NCI-H345 treated with DMSO at 0.1 percent for 48 hours (cell line): ENCODE results near the gene NCKIPSD.
"Not testable (repeated sequence)": the region's sequence is repeated elsewhere in the genome, so short reads cannot be mapped to it uniquely, and the experiment has no call there.

Experiments used
- DNase-seq: peaks from one replicate; lab custom pipeline; 2025; ENCODE audit not compliant: unreplicated experiment; lab: John Stamatoyannopoulos, UW

NCKIPSD gene

GRCh38 chr3:48685603-48686511, at the start of gene NCKIPSD:
NCKIPSD (minus strand) TSS chr3:48685915; CDS start chr3:48685807, 108 bp downstream.
- DNase-seq, result peak; percentile 41

- DNase-seq, result not testable (repeated sequence)
Measured at GRCh38 chr3:48735075-48735767, 49.5 kb upstream of the NCKIPSD start.

DNA sequence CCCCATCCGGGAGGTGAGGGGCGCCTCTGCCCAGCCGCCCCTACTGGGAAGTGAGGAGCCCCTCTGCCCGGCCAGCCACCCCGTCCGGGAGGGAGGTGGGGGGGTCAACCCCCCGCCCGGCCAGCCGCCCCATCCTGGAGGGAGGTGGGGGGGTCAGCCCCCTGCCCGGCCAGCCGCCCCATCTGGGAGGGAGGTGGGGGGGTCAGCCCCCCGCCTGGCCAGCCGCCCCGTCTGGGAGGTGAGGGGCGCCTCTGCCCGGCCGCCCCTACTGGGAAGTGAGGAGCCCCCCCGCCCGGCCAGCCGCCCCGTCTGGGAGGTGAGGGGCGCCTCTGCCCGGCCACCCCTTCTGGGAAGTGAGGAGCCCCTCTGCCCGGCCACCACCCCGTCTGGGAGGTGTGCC, 48.8 kb upstream of the NCKIPSD start:
- not testable (repeated sequence) for DNase-seq

- not testable (repeated sequence) for DNase-seq
Measured at GRCh38 chr3:48733752-48734518, 48.2 kb upstream of the NCKIPSD start.

DNA sequence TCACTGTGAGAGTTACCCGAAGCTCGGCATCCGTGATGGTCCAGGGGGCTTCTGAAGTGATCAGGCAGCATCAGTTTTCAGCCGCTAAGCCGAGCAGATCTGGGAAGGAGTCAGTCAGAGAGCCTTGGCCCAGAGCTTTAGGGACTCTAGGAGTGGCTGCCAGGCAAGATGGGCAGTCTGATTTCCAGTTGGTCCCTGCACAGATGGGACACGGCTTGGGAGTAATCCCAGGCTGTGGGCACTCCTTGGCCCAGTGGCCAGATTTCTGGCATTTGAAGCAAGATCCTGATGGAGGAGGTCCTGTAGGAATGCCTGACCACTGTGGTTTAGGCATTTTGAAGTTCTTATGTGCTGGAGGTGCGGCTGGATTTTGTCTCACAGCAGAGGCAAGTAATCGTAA, 41.8 kb upstream of the NCKIPSD start:
- no peak for DNase-seq

DNA sequence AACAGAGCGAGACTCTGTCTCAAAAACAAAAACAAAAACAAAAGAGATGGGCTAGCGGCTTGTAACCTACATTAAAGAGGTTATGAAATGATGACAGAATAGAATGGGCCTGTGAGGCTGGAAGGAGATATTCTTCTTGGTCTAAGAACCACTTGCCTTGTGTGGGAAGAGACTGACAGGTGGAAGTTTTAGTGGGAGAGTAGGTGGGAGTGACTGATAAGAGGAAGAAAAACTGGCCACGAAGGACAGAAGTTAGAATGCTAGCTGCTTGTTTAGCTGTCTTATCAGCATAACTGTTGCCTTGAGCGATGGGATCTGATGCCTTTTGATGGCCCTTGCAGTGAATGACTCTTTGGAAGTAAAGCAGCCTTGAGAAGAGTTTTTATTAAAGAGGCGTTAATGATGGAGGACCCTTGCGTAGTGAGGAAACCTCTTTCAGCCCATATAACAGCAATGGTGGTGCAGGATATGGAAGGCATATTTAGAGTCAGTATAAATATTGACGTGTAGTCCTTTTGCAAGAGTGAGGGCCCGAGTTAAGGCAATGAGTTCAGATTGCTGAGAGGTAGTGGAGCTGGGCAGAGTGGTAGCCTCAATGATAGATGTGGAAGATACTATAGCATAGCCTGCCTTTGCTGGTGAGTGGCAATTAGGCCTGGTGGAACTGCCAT, 39.6 kb upstream of the NCKIPSD start:
- not testable (repeated sequence) for DNase-seq

GRCh38 chr3:48723725-48724124, 38.0 kb upstream of the NCKIPSD start:
- no peak for DNase-seq

DNA sequence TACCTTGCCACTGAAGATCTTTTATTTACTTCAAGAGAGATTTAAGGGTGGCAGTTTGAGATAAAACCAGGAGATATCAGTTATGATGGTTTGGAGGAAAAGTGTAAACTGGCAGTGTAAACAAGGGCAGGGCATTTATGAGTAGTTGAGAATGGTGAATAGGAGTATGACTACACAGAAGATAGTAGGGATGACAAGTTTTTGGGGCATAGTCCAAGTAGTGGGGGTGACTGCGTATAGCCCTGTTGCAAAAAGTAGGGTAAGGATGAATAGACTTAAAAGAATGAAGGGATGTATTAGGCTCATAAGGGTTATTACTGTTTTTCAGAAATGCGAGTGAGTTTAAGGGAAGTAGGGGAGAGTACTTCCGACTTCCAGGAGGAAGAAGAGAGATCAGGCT, 37.6 kb upstream of the NCKIPSD start:
- DNase-seq, result not testable (repeated sequence)

DNA sequence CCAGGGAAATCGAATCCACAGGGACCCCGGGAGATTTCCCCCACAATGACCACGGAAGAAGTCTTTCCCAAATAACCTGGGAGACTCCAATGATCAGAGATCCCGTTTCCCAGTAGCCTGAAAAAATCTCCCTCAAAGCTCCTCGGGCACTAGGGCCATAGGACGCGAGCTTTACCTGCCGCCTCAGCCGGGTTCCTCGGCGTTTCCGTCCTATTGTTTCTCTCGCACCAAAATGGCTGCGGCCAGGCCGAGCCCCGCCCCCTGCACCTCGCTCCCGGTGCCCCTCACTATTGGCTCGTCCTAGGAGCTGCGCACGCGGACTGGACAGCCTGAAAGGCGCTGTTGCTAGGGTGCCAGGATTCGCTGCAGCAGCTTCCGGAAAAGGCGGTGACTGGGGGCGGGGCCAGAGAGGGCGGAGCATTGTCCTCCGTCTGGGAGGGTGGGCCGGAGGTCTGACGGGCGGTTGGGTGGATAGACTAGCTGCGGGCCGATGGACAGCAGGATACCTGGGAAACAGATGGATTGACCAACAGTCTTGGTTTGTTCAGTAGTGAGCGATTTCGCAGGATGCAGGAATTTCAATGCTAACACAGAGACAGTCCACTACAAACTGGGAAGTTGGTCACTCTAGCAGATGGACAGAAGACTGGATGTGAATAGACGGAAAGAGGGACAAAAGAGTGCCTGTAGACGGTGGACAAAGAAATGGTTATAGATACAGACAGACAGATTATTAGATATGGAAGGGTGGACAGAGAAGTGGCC, 31.4 kb upstream of the NCKIPSD start, which contains the start of gene IP6K2:
IP6K2 (minus strand) TSS at position 240 of the 765 bp plus-strand sequence. CDS start 21,930 bp downstream, outside the sequence.
- DNase-seq, result peak; percentile 90

DNA sequence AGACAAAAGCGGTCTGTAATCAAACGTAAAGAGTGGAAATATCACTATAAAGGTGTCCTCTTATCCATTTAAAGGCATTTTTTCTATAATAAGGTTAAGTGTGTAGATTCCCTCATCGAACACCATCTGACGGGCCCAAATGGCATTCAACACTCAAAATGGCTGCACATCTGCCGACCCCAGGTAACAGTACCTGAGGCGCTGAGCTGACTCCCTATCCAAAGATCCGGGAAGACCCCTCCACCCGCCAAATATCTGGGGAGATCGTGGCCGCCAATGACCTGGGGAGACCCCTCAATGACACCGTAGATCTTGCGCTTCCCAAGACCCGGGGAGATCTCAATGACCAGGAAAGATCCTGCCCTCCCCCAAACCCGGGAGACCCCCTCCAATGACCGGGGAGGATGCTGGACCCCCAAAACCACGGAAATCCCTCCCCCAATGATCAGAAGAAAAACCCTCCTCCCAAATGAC, 30.8 kb upstream of the NCKIPSD start:
- DNase-seq, result peak; percentile 13

GRCh38 chr3:48715174-48715800, 29.6 kb upstream of the NCKIPSD start:
- DNase-seq, result no peak

GRCh38 chr3:48711727-48712126, 26.0 kb upstream of the NCKIPSD start:
- DNase-seq, result no peak

GRCh38 chr3:48709051-48709461, 23.3 kb upstream of the NCKIPSD start:
- no peak for DNase-seq

- no peak for DNase-seq
Measured at GRCh38 chr3:48708481-48708889, 22.8 kb upstream of the NCKIPSD start.

DNA sequence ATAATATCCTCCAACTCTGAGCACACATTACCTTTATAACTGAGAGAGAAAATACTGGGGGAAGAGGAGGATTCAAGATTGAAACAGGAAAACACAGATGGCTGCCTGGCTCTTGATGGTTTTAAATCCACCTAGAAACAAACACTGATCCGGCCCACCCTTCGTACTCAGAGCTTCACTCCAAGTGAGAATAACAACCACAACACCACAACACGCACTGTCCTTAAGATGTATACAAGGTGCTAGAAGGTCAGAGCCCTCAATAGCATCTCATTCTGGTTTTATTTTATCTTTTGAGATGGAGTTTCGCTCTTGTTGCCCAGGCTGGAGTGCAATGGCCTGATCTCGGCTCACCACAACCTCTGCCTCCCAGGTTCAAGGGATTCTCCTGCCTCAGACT, 21.4 kb upstream of the NCKIPSD start:
- DNase-seq, result no peak

GRCh38 chr3:48702320-48702920, 16.7 kb upstream of the NCKIPSD start:
- DNase-seq, result no peak

- no peak for DNase-seq
Measured at GRCh38 chr3:48700731-48701405, 15.2 kb upstream of the NCKIPSD start.

- DNase-seq, result no peak
Measured at GRCh38 chr3:48698891-48699290, 13.2 kb upstream of the NCKIPSD start.
